ENCODE results near the gene CTDSPL.
A peak's percentile ranks its signal among the peaks of the same experiment; 100 is the strongest.

The CTDSPL gene

GRCh38 chr3:38006031-38006430 lies 144.4 kb downstream of the CTDSPL start:
- DNase-seq: peak in 3 of 10 donors; percentile 51 to 66 (median 64)
- intact Hi-C loops (cut with DNase I): loop anchor here (10.0 kb wide), 1 partner anchor 159 kb away; the partner anchor contains the start of gene OXSR1

DNA sequence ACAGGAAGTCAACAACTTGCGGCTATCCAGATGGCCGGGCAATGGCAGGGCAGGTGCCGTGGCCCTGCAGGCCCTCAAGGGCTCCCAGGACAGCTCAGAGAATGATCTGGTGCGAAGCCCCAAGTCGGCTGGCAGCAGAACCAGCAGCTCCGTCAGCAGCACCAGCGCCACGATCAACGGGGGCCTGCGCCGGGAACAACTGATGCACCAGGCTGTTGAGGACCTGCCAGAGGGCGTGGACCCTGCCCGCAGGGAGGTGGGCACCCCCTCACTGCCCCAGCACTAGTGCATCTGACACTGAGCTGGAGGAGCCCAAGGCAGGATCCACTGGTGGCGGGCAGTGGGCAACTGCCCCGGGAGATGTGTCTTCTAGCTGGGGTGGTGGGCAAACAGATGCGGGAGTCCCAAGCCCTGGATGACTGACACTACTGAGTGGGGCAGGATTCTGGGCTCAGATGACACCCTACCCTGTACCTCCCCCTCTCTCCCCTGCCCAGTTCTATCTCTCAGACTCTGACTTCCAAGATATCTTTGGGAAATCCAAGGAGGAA lies 144.8 kb downstream of the CTDSPL start:
- intact Hi-C loops (cut with DNase I): loop anchor here (10.0 kb wide), 1 partner anchor 158 kb away; the partner anchor contains the start of gene OXSR1
- peak in 3 of 10 donors; percentile 60 to 82 (median 75) for DNase-seq

DNA sequence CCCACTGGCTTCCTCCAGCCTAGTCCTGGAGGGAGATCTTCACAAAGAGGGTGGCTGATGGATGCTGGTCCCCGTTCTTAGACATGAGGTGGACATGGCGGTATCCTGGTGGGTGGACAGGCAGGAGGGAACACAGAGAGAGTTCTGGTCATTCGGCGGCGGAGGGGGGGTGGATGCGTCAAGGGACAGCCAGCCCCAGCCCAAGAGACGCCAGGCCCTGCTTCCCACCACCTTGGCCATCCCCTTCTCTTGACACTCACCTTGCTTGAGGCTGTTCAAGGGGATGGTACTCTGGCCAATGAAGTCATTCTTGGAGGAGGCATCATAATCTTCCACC lies 146.0 kb downstream of the CTDSPL start:
- DNase-seq: peak in 3 of 10 donors; percentile 50 to 77 (median 59)
- intact Hi-C loops (cut with DNase I): loop anchor here (10.0 kb wide), 1 partner anchor 157 kb away; the partner anchor contains the start of gene OXSR1

DNA sequence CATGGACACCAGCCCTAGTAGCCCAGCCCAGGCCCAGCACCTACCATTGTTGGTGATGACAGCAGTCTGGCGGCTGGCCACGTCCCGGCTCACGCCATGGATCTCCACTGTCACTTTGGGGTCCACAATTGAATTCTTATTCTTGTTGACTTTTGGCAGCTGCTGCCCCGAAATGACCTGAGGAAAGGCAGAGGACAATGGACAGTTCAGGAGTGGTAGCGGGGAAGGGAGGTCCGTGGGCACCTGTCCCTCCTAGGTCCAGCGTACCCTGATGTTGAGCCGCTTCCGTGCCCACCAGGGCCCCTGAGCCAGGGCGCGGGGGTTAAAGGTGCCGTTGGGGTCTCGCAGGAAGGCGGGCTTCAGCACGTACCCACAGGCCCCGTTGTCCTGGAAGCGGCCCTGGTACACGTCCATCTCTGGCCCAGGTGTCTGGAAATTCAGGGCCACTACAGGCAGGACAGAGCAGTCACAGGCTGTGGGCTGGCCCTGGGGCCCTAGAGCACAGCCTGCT lies 146.6 kb downstream of the CTDSPL start:
- peak in 3 of 10 donors; percentile 66 to 82 (median 69) for DNase-seq
- intact Hi-C loops (cut with DNase I): loop anchor here (10.0 kb wide), 1 partner anchor 157 kb away; the partner anchor contains the start of gene OXSR1

- peak in 2 of 10 donors; percentile 66 to 76 for DNase-seq
- intact Hi-C loops (cut with DNase I): loop anchor here (10.0 kb wide), 1 partner anchor 156 kb away; the partner anchor contains the start of gene OXSR1
Observed at GRCh38 chr3:38008971-38009580, 147.4 kb downstream of the CTDSPL start.

DNA sequence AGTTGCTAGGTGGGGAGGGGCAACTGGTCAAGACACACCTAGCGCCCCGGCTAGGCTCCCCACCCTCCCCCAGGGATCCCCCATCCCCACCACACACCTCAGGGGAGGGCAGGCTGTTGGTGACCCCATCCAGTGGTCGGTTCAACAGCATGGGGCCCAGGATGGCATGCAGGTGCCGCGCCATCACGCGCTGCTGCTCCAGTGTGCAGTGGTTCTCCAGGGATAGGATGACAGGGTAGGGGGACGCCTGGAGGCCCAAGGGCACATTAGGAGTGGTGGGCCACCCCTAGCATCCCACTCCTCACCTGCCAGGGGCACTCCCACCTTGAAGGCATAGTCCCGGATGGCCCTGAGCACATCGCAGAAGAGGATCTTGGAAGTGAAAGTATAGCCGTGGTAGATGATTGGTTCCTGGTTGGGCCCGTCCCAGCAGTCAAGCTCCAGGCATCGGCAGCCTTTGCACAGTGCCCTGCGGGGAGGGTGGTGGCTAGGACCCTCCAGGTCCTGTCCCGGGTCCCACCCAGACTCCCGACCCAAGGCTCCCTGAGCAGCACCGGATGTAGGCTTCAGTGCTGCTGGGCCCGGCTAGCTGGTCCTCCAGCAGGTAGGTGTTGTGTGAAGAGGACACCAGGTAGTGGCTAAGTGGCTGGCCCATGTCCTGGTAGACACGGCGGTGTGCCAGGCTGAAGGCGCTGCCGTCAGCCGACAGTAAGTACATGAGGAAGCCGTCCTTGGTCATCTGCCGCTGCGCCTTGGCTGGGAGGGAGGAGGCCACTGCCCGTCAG lies 148.3 kb downstream of the CTDSPL start:
- DNase-seq: peak in 3 of 10 donors; percentile 51 to 77 (median 61)
- intact Hi-C loops (cut with DNase I): loop anchor here (10.0 kb wide), 1 partner anchor 155 kb away; the partner anchor contains the start of gene OXSR1

DNA sequence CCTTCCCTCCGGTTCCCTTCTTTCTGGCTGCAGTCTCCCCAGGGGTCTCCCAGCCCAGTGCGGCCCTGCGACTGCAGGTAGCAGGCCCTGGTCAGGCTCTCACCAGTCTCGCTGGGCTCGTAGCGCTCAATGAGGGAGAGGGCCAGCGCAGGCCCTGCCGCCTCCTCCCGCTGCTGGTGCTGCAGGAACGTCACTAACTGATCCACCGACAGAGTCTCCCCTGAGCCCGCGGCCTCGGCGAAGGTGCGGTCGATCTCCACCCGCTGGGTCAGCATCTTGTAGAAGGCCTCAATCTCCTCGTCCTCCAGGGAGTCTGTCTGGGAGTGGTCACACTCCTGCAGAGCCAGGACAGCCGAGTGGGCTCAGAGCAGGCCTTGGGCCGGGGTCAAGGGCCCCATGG lies 149.4 kb downstream of the CTDSPL start:
- intact Hi-C loops (cut with DNase I): no loop called here

DNA sequence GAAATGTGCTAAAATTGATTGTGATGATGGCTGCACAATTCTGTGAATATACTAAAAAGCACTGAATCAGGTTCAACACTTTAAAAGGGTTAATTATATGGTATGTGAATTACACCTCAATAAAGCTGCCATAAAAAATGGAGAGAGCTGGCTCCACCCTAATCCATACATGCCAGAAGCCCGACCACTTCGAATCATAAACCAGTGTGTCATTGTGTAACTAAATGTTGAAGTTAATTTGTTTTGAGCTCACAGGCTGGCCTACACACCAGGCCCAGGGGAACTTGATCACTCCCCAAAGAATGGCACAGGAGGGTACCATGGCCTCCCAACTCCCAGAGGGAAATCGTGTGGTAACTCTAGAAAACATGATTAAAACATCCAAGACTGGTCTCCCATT lies 153.8 kb downstream of the CTDSPL start:
- intact Hi-C loops (cut with DNase I): no loop called here
- DNase-seq: no peak

More for the DNA sequence above, 149.4 kb downstream of the CTDSPL start:
- DNase-seq: peak in 3 of 10 donors; percentile 59 to 81 (median 70)

- peak in 1 of 10 donors; percentile 3 for DNase-seq
Observed at GRCh38 chr3:38015984-38016383, 154.3 kb downstream of the CTDSPL start.

DNA sequence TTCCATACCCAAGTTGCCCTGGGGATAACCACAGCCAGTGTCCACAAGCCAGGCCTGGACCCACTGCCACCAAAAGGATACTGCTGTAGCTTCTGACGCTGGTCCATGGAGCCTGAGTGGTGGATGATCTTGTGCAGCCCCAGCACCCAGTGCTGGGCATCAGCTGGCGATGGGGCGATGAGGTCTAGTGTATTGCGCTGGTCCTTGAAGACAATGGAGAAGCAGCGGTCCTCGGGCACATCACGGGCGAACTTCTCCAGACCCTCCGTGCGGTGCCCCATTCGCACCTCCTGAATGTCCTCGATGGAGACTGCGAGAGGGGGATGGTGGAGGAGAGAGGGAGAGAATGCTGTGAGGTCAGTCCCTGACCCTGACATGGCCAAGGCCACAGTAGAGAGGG lies 154.7 kb downstream of the CTDSPL start:
- peak in 2 of 10 donors; percentile 52 to 81 for DNase-seq
- intact Hi-C loops (cut with DNase I): no loop called here

More at GRCh38 chr3:38015984-38016383, 154.3 kb downstream of the CTDSPL start:
- intact Hi-C loops (cut with DNase I): no loop called here

- peak in 2 of 10 donors; percentile 42 to 66 for DNase-seq
- intact Hi-C loops (cut with DNase I): no loop called here
Observed at GRCh38 chr3:38016847-38017444, 155.3 kb downstream of the CTDSPL start.

GRCh38 chr3:38017445-38018295 lies 156.0 kb downstream of the CTDSPL start:
- intact Hi-C loops (cut with DNase I): no loop called here
- peak in 2 of 10 donors; percentile 43 to 72 for DNase-seq

DNA sequence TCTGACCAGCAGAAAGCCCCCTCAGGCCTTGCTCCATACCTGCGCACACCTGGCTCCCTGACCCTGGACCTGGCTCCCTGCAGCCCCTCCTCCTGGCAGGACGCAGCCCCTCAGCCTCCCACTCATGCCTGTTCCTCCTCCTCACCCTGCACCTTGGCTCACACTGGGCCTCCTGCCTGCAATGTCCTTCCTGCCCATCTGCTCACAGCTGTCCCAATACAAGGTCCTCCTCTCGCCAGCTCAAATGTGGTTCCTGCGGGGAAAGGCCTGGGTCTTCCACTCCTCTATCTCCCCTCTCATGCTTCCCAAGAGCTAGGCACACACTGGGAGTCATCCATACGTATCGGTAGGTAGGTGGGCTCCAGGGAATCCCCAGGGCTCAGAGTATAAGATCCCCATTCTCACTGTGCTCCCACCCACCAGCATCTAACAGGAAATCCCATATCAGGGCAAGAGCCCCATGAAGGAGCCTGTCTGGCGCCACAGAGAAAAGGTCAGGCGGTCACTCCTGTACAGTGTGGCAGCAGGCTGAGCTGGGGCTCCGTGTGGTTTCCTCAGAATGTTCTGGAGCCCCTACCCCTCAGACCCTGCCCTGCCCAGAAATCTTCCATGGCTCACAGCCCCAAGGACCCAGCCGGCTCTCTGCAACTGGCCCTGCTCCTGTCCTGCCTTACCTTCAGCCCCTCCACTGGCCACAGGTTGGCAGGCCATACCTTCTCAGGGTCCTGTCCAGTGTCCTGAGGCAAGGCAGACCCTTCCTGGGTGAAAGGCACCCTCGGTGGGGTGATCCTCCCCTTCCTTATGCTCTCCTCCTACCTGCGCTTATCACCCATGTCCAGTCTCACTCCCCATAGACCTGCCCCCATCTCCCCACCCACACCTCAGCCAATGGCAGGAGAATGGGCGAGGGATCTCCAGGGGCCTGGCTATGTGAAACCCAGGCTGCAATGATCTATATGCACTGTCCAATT lies 156.9 kb downstream of the CTDSPL start:
- DNase-seq: peak in 2 of 10 donors; percentile 65 to 75
- intact Hi-C loops (cut with DNase I): no loop called here

- peak in 2 of 10 donors; percentile 44 to 67 for DNase-seq
- intact Hi-C loops (cut with DNase I): no loop called here
Observed at GRCh38 chr3:38019658-38020341, 158.1 kb downstream of the CTDSPL start.

- intact Hi-C loops (cut with DNase I): no loop called here
- DNase-seq: peak in 1 of 10 donors; percentile 57
Observed at GRCh38 chr3:38020342-38020726, 158.7 kb downstream of the CTDSPL start.

GRCh38 chr3:38021196-38021595 lies 159.5 kb downstream of the CTDSPL start:
- peak in 2 of 10 donors; percentile 42 to 55 for DNase-seq
- intact Hi-C loops (cut with DNase I): no loop called here

GRCh38 chr3:38022301-38022700 lies 160.6 kb downstream of the CTDSPL start:
- intact Hi-C loops (cut with DNase I): no loop called here
- peak in 3 of 10 donors; percentile 35 to 66 (median 43) for DNase-seq

Measured in posterior cingulate gyrus (tissue), 11 donors.